ENCODE measurements around the gene RBFOX2. TPM values are rescaled to one million over a fixed set of nuclear protein-coding genes. Genes with fewer than 3 reads are reported as not detected.

RBFOX2 gene
- total and polyA plus RNA-seq, 11 donors: 31.0 to 102 (median 84.0) TPM

DNA sequence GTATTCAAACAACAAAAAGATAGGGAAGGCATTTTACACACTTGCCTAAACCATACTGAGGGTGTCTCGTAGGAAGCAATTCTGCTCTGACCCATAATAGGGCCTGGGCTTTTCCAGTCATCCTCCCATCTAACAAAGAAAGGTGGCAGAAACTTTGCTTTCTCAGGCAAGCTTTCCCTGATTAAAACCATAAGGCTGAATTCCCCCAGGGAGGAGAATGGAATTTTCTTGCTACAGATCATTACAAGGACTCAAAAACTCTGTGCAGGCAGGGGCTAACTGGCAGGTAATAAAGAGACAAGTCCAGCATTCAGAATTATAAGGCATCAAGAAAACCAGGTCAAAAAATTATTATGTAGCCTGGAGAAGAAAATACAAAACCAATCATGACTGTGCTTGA lies 90.4 kb downstream of the RBFOX2 start:
- Histone ChIP-seq H3K4me3 (no peak overlapping the region), H3K36me3 (peaks cover 0 to 26% (median 0%) of the 10 kb centered on the region in 9 donors), H3K27ac (no peak overlapping the region), H3K9me3 (no peaks in the 10 kb centered on the region), H3K4me1 (peaks cover 0 to 13% (median 0%) of the 10 kb centered on the region in 12 donors), H3K27me3 (no peaks in the 10 kb centered on the region)
- 71 to 91% (median 83%) methylated on average over 1 of the region's 1 CpG for WGBS, 4 donors
- DNase-seq: no peak
- intact Hi-C loops (cut with DNase I): loop anchor here in 2 of 10 donors (10.0 kb wide), 2 partner anchors 87 to 503 kb away; partner anchors contain the start of gene RBFOX2 (in 1 of the 2)
- TF ChIP-seq, protein P1, sequence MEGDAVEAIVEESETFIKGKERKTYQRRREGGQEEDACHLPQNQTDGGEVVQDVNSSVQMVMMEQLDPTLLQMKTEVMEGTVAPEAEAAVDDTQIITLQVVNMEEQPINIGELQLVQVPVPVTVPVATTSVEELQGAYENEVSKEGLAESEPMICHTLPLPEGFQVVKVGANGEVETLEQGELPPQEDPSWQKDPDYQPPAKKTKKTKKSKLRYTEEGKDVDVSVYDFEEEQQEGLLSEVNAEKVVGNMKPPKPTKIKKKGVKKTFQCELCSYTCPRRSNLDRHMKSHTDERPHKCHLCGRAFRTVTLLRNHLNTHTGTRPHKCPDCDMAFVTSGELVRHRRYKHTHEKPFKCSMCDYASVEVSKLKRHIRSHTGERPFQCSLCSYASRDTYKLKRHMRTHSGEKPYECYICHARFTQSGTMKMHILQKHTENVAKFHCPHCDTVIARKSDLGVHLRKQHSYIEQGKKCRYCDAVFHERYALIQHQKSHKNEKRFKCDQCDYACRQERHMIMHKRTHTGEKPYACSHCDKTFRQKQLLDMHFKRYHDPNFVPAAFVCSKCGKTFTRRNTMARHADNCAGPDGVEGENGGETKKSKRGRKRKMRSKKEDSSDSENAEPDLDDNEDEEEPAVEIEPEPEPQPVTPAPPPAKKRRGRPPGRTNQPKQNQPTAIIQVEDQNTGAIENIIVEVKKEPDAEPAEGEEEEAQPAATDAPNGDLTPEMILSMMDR (IDR thresholded peaks at IDR 0.05): no peak
- no peak for TF ChIP-seq POLR2A (IDR thresholded peaks at IDR 0.05)
- ATAC-seq: no peak

DNA sequence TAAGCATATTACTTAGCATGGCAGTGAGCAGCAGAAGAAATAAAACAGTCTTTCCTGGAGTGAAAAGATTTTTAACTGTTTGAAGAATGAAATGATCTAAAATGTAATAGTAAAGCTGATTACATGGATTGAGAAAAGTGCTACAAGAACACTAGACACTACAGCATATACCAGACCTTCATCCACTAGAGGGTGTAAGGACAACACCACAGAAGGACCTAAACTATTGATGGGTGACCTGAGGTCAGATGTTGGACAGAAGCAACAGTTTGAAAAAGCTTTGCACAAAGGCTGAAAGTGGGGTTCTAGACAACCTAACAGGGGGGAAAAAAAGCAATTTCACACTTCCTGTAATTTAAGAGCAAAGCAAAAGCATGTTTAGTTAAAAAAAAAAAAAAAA lies 97.7 kb downstream of the RBFOX2 start:
- peak; percentile 86 to 96 (median 94) for ATAC-seq
- no peaks in the 10 kb centered on the region for H3K9me3 ChIP-seq
- intact Hi-C loops (cut with DNase I): loop anchor here in 9 of 10 donors (1.0 to 10.0 kb wide), 12 partner anchors 94 to 496 kb away; partner anchors contain the start of gene RBFOX2 (in 2 of the 9)
- peak overlapping the region in 1 of 12 donors; percentile 15 for H3K27ac ChIP-seq
- no peaks in the 10 kb centered on the region for H3K27me3 ChIP-seq
- peaks cover 0 to 12% (median 0%) of the 10 kb centered on the region in 9 donors for H3K36me3 ChIP-seq
- H3K4me3 ChIP-seq: no peak overlapping the region
- H3K4me1 ChIP-seq: peaks cover 0 to 12% (median 3%) of the 10 kb centered on the region in 12 donors
- peak in 1 of 5 donors; percentile 57 for DNase-seq
- TF ChIP-seq, protein P1 (IDR thresholded peaks at IDR 0.05): peak; percentile 38 to 85 (median 72)
- TF ChIP-seq POLR2A (IDR thresholded peaks at IDR 0.05): no peak

DNA sequence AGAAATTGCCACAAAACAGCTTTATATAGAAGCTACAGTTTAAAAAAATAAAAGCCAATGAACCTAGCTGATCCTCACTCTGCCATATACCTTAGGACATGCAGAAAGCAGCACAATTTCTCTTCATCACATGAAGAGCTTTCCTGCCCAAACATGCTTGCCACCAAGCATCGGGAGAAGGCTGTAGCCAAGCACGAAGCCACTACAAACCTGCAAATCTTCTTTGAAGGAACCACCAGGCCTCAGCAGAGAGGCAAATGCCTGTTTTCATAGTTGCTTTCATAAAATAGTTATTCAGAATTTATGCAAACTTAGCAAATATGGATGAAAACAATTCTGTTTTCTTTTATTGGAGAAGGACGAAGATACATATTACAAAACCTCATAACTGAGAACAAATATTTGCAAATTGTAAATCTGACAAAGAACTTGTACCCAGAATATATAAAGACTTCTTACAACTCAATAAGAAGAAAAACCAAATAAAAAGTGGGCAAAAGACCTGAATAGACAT lies 100.3 kb downstream of the RBFOX2 start:
- WGBS, 4 donors: 85 to 93% (median 92%) methylated on average over 3 of the region's 3 CpGs
- intact Hi-C loops (cut with DNase I): loop anchor here in 4 of 10 donors (5.0 to 10.0 kb wide), 5 partner anchors 164 to 584 kb away; no protein-coding TSS in a partner anchor

DNA sequence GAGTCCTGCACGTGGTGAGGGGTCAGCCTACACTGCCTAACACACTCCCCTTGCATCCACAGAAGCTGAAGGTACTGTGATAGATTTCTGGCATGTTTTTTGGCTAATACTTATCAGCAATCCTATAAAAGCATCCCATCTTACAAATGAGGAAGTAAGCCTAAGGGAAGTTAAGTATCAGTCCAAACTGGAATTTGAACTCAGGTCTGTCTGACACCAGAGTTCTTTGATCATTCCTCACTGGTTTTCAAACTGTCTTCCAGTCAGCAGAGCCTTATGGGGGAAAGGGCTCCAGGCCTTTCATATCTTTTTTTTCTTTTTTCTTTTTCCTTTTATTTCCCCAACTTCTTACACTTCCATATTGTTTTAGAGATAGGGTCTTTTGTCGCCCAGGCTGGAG lies 105.6 kb downstream of the RBFOX2 start:
- H3K27ac ChIP-seq: peak overlapping the region in 1 of 12 donors; percentile 70
- intact Hi-C loops (cut with DNase I): loop anchor here in 9 of 10 donors (2.0 to 10.0 kb wide), 15 partner anchors 144 to 578 kb away; no protein-coding TSS in a partner anchor
- no peaks in the 10 kb centered on the region for H3K27me3 ChIP-seq
- ATAC-seq (no peak), DNase-seq (no peak)
- 90 to 94% (median 93%) methylated on average over 2 of the region's 2 CpGs for WGBS, 4 donors
- no peaks in the 10 kb centered on the region for H3K9me3 ChIP-seq
- H3K36me3 ChIP-seq: no peaks in the 10 kb centered on the region
- H3K4me3 ChIP-seq: no peak overlapping the region
- H3K4me1 ChIP-seq: peaks cover 0 to 56% (median 37%) of the 10 kb centered on the region in 12 donors
- TF ChIP-seq POLR2A (IDR thresholded peaks at IDR 0.05): no peak
- TF ChIP-seq, protein P1 (IDR thresholded peaks at IDR 0.05): no peak

More for the DNA sequence above, 100.3 kb downstream of the RBFOX2 start:
- TF ChIP-seq, protein P1 (IDR thresholded peaks at IDR 0.05): no peak
- no peak for TF ChIP-seq POLR2A (IDR thresholded peaks at IDR 0.05)
- no peak for DNase-seq
- no peak overlapping the region for H3K27ac ChIP-seq
- peaks cover 0 to 21% (median 5%) of the 10 kb centered on the region in 12 donors for H3K4me1 ChIP-seq
- no peaks in the 10 kb centered on the region for H3K36me3 ChIP-seq
- ATAC-seq: no peak
- H3K4me3 ChIP-seq: no peak overlapping the region
- no peaks in the 10 kb centered on the region for H3K27me3 ChIP-seq
- no peaks in the 10 kb centered on the region for H3K9me3 ChIP-seq
